ENCODE results near the gene UROC1.

The UROC1 gene

GRCh38 chr3:126517986-126518778 is 609 bp upstream of the UROC1 start:
- FAIRE-seq = no peak

DNA sequence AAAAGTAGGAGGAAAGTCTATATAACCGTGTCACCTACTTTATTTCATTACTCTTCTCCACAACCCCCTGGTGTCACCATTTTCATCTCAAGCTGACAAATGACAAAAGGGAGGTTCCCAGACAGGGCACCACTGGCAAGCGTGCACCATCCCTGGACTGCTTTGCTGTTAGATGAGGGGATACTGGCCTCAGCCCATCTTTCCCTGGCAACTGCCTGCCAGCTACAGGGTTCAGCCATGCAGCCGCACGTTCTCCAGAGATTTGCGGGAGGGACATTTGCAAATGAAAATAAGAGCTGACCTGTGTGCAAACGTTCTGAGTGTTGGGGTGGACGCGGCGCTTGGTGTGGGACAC is 660 bp downstream of the UROC1 start:
- FAIRE-seq (no peak), DNase-seq (ENCODE audit: low spot score) (no peak)

More at GRCh38 chr3:126517986-126518778, 609 bp upstream of the UROC1 start:
- no peak for DNase-seq (ENCODE audit: low spot score)

- DNase-seq (ENCODE audit: low spot score) = no peak
- FAIRE-seq = peak; percentile 58
Observed at GRCh38 chr3:126516152-126516935, 1.2 kb downstream of the UROC1 start.

DNA sequence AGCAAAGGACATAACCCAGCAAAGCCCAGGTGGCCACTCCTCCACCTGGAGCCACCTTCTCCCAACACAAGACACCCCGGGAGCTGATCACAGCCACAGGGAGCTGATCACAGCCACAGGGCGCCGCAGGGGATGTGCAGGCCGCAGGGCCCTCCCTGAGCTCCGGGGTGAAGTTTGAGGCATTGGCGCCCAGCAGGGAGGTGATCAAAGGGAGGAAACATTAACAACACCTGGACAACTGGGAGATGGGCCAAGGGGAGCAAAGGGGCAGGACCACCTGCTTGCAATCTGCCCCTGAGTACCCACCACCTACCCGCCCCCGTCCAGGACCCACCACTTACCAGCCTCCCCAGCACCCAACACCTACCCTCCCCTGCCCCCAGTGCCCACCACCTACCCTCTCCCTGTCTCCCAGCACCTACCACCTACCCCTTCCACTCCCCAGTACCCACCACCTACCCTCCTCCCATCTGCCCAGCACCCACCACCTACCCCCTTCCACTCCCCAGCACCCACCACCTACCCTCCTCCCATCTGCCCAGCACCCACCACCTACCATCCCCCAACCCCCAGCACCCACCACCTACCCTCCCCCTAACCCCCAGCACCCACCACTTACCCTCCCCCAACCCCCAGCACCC is 2.4 kb downstream of the UROC1 start:
- FAIRE-seq (peak; percentile 95), DNase-seq (ENCODE audit: low spot score) (no peak)

DNA sequence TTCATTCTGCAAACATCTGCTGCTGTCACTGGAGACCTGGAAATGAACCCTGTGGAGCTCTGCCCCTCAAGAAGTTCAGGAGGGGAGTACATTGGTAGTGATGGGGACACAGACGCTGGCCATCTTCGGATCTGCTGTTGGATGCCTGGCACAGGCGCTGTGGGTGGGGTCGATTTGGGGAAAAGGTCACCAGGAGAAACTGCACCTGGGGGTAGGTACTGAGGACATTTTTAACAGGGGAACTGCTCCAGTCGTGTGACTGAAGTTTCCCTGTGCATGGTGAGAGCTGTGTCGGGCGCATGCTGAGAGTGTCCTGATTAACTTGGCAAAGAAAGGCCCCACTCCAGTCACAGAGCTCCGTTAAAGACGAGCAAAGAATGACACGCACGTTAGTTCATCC is 3.4 kb downstream of the UROC1 start:
- no peak for DNase-seq (ENCODE audit: low spot score)
- no peak for FAIRE-seq

DNA sequence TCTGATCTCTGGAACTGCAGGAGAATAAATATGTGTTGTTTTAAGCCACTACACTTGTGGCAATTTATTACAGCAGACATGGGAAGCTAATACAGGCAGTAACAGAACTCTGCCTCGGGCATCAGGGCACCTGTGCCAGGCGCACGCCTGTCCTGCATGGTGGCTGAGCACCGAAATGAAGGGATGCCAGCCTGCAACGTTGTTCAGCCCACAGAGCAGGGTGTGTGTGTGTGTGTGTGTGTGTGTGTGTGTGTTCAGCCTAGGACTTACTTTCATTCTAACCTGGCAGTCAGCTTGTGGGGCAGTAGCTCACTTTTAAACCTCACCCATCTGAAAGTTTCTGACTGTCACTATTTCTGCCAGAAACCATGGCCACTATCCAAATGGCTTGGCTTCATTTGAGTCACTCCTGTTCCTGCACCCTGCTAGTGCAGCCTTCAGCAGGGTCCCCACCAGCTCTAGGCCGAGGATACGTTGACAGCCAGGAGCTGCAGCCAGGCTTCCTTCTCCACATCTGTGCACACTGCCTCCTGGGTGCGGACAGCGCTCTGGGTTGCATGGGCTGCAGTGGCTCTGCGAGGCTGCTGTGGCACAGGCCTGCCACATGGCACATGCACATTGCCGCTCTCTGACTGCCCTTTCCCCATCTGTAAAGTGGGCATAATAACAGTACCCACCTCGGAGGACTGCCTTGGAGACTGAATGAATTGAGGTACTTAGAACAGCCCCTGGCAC is 4.5 kb downstream of the UROC1 start:
- no peak for DNase-seq (ENCODE audit: low spot score)
- peak; percentile 86 for FAIRE-seq

DNA sequence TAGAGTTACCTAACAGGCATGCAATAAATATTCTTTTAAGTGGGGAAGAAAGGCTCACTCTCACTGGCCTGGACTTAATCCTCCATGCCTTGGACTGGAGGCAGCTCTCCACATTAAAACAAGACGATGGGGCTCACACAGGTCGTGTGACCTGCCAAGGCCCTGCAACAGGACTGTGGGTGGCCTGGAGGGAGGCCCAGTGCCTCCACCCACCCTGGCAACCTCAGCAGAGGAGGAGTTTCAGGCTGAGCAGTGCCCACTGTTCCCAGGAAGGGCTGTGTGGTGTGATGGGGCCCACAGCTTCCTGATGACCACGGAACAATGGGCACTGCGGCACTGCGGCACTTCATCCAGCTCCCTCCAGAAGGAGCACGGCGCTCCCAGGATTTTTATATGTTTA is 5.5 kb downstream of the UROC1 start:
- DNase-seq (ENCODE audit: low spot score) (no peak), FAIRE-seq (peak; percentile 61)

DNA sequence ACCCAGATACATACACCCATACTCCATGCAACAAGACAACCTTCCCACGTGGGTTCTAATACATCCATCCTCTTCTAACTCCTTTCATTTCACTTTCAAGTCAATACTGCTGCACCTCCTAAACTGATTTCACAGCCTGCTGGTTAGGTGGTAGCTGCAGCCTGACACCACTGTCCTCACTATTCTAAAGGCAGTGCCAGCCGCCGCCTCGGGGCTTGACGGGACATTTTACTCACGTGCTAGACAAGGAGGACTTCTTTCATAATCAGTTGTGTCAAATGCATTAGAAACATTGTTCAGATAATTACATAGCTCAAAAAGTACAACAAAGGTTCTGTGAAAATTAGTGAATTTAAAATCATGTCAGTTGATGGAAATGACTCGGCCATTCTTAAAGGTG is 6.3 kb downstream of the UROC1 start:
- DNase-seq (ENCODE audit: low spot score) = no peak
- peak; percentile 20 for FAIRE-seq

- no peak for DNase-seq (ENCODE audit: low spot score)
- FAIRE-seq = peak; percentile 79
Observed at GRCh38 chr3:126510308-126510910, 7.2 kb downstream of the UROC1 start.

DNA sequence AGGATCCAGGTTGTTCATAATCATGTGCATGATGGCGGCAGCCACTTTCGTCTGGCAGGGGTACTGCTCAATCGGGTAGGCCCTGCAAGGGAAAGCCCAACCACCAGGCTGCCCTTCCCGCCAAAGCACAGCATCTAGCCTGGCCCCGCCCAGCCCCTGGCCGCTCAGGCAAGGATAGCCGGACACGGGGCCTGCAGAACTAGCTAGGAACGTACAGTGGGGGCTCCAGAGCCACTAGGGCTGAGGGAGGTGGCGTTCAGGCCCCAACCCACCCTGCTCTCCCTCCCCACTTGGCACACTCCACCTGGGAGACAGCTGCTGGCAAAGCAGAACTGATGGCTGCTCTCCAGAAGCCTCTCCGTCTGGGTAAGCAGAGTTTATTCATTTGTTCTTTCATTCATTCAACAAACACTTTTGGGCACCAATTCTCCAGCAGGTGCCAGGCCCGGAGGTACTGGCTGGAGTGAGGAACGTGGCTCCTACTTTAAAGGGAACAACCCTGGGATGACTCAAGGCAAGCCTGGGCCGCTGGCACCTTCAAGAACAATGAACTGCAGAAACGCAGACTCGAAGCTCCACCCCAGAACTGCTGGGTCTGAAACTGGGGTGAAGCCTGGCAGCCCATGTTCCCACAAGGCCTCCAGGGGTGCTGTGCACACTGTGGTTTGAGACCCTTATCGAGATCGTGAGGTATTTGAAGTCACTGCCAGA is 7.8 kb downstream of the UROC1 start:
- FAIRE-seq = peak; percentile 84
- DNase-seq (ENCODE audit: low spot score) = no peak

DNA sequence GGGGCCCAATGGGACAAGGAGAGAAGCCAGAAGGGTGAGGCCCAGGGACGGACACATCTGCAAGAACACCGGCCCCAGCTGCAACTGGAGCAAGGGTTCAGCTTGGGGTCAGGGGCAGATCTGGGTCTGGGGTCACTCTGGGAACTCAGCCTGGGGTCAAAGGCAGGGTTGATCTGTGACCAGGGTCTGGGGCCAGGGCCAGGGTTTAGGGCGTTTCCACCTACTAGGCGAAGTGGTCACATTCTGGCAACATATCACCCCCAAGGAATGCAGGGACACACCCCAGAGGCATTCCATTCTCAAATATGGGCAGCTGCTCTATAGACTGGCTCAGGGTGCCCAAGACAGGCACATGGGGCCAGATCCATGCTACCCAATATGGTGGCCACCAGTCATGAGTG is 9.0 kb downstream of the UROC1 start:
- FAIRE-seq = peak; percentile 50
- DNase-seq (ENCODE audit: low spot score) = peak; percentile 90

DNA sequence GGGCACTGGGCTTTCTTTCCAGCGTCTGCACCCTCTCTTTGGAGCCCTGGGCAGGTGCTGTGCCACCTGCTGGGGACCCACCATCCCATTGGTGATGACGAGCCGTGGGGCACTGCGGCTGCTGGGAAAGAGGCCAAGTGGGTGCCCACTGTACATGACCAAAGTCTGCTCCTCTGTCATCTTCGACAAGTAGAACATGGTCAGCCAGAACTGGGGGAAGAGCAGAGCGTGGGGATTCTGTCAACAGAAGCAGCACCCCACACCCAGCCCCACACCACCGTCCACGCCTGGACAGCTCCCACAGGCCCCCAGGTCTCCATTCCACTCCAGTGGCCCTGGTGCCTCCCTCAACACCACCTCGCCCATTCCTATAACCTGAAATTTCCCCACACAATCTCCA is 9.7 kb downstream of the UROC1 start:
- FAIRE-seq (no peak), DNase-seq (ENCODE audit: low spot score) (no peak)

DNA sequence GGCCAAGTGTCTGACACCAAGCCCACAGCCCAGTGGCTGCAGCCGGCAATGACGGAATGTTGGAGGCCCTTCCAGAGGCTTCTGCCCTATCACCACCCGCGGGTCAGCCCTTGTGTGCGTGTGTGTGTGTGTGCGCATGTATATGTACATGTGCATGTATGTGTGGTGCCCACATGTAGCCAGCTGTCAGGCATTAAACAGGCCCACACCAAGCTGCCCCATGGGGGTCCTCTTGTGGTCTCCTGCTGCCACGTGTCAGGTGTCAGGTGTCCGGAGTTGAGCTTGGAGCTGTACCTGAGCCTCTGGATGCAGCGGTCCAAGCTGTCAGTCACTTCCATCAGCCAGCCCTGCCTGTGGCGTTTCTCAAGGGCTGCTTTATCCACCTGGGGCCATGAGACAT is 13.9 kb downstream of the UROC1 start:
- no peak for DNase-seq (ENCODE audit: low spot score)
- no peak for FAIRE-seq

GRCh38 chr3:126502656-126503055 is 14.9 kb downstream of the UROC1 start:
- DNase-seq (ENCODE audit: low spot score) (no peak), FAIRE-seq (no peak)

- FAIRE-seq = no peak
- no peak for DNase-seq (ENCODE audit: low spot score)
Observed at GRCh38 chr3:126501736-126502135, 15.8 kb downstream of the UROC1 start.

GRCh38 chr3:126501054-126501453 is 16.5 kb downstream of the UROC1 start:
- DNase-seq (ENCODE audit: low spot score) (no peak), FAIRE-seq (no peak)

DNA sequence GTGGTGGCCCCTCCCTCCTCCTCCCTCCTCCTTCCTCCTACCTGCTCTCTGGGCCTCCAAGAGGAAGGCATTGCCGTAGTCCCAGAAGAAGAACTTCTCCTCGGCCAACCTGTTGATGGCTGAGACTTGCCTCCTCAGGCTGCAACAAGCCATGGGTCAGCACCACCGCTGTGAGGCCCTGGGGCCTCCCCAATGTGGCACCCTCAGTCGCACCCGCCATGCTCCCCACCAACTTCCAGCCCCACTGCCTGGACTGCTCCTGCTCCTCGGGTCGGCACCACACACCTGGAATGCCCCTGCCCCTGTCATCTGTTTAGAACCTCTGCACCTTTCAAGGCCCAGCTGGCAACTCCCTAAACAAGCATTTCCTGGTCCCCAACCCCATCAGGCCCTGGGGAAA is 17.6 kb downstream of the UROC1 start:
- no peak for DNase-seq (ENCODE audit: low spot score)
- FAIRE-seq = no peak

DNA sequence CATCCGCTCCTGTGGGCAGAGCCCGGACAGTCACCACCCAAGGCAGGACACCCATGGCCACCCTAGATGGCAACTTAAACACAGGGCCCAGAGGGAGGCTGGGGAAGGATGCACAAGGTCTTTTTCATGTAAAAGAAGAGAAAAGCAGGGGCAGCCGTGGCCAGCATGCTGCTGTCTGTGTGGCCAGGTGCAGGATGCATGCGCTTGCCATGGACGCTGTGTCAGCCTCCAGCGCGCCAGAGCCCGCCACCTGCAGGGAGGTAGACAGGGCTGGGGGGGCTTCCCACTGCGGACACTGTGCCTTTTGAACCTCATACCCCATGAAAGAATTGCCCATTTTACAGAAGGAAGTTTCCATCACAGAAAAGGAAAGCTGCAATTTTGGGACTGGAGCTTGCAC is 18.2 kb downstream of the UROC1 start:
- FAIRE-seq = peak; percentile 48
- DNase-seq (ENCODE audit: low spot score) = no peak

DNA sequence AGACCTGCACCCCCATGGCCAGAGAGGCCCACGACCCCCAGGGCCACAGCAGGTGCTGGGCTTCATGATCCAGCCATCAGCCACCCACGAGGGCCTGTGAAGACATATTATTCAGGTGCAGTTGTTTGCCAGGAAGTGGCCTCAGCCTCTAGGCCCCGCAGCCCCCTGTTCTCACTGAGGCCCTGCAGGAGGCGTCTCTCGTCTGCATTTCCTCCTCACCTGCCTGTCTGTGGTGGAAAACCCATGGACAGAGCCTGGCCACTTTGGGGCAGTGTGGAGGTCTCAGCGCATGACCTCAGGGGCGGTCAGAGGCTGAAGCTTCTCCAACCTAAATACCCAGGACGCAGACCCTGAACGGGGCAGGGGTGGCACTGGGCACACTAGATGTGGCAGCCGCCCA is 18.6 kb downstream of the UROC1 start:
- DNase-seq (ENCODE audit: low spot score) (no peak), FAIRE-seq (no peak)

DNA sequence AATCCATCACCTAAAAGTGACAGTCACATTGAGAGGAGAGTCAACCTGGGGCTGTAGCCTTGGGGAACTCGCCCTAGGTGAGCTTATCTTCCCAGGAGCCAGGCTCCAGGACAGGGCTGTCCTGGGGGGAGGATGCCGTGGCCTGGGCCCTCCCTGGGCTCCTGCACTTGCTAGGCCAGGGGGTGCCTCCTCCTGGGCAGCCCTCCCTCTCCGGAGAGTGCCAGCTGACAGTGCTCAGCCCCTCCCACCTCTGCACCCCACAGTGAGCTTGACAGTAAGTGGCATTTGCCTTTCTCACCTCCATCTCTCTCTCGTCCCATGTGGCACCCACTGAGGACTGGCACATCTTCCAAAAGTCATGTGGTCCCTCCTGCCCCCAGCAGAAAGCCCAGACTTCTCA is 19.1 kb downstream of the UROC1 start:
- peak; percentile 32 for FAIRE-seq
- DNase-seq (ENCODE audit: low spot score) = no peak

GRCh38 chr3:126497956-126498355 is 19.6 kb downstream of the UROC1 start:
- DNase-seq (ENCODE audit: low spot score) (no peak), FAIRE-seq (no peak)

Data from urothelium cell line (cell line).